Gastroesophageal sphincter (tissue), 3 donors: Measurements from ENCODE around the gene MGAT4A.

Experiments used
- CTCF ChIP-seq, 4 experiments: fragments of 200-600 bp in 2 of 4; fragments of 450-650 bp in 2 of 4; sonication (generic) in 1 of 4; IDR thresholded peaks; one replicate each; pipeline ENCODE4 v1.5.1; 2017 to 2019; ENCODE audit warnings: antibody characterized with exemption in 4 of 4, mild to moderate bottlenecking in 2 of 4, moderate library complexity in 2 of 4
- POLR2AphosphoS5 ChIP-seq: sonication (generic); formaldehyde crosslinking; IDR thresholded peaks from one replicate; pipeline ENCODE4 v1.6.1; 2017; ENCODE audit warnings: antibody characterized with exemption

- no peak for TF ChIP-seq CTCF (IDR thresholded peaks at IDR 0.05)
- no peak for TF ChIP-seq POLR2AphosphoS5
Observed at GRCh38 chr2:98713332-98714015, 17.5 kb downstream of the MGAT4A start.
